ENCODE results near the gene SPINK2.

SPINK2 gene

GRCh38 chr4:56821381-56822243 is at the start of gene SPINK2:
Gene SPINK2 (minus strand): TSS chr4:56821701. CDS start chr4:56821662, 39 bp downstream.
- ChIA-PET POLR2A (no interaction called here), CTCF (interaction anchor here (1.3 to 1.6 kb wide), 3 partner anchors 15 to 151 kb away, joined by 3 to 9 read pairs (median 5); no protein-coding TSS in a partner anchor)
- peak; percentile 48 for DNase-seq (ENCODE audit: extremely low spot score)

GRCh38 chr4:56870946-56871345 is 49.4 kb upstream of the SPINK2 start:
- ChIA-PET CTCF (interaction anchor here (1.1 to 1.4 kb wide), 2 partner anchors 8 to 71 kb away, joined by 3 read pairs; no protein-coding TSS in a partner anchor), POLR2A (no interaction called here)
- TF ChIP-seq CTCF (IDR thresholded peaks at IDR 0.05; ENCODE audit: control extremely low read depth, extremely low read depth, low read depth, missing control alignments), result no peak
- no peak for DNase-seq (ENCODE audit: extremely low spot score)

More at GRCh38 chr4:56821381-56822243, at the start of gene SPINK2:
- no peak for TF ChIP-seq CTCF (IDR thresholded peaks at IDR 0.05; ENCODE audit: control extremely low read depth, extremely low read depth, low read depth, missing control alignments)

GRCh38 chr4:56863441-56864139 is 42.1 kb upstream of the SPINK2 start:
- ChIA-PET POLR2A (no interaction called here), CTCF (interaction anchor here (1.0 kb wide), 1 partner anchor 27 kb away, joined by 3 read pairs; no protein-coding TSS in a partner anchor)
- no peak for DNase-seq (ENCODE audit: extremely low spot score)
- no peak for TF ChIP-seq CTCF (IDR thresholded peaks at IDR 0.05; ENCODE audit: control extremely low read depth, extremely low read depth, low read depth, missing control alignments)

- TF ChIP-seq CTCF (IDR thresholded peaks at IDR 0.05; ENCODE audit: control extremely low read depth, extremely low read depth, low read depth, missing control alignments), result no peak
- ChIA-PET POLR2A (no interaction called here), CTCF (interaction anchor here (1.3 to 1.4 kb wide), 2 partner anchors 12 to 46 kb away, joined by 4 to 6 read pairs; partner anchors contain the start of gene REST)
- DNase-seq (ENCODE audit: extremely low spot score), result no peak
Measured at GRCh38 chr4:56861360-56861759, 39.9 kb upstream of the SPINK2 start.

GRCh38 chr4:56860781-56861180 is 39.3 kb upstream of the SPINK2 start:
- POLR2A ChIA-PET, result no interaction called here
- TF ChIP-seq CTCF (IDR thresholded peaks at IDR 0.05; ENCODE audit: control extremely low read depth, extremely low read depth, low read depth, missing control alignments), result no peak
- CTCF ChIA-PET, result interaction anchor here (0.7 to 1.4 kb wide), 3 partner anchors 11 to 61 kb away, joined by 3 to 6 read pairs (median 4); partner anchors contain the start of gene REST
- DNase-seq (ENCODE audit: extremely low spot score), result no peak

GRCh38 chr4:56859841-56860240 is 38.3 kb upstream of the SPINK2 start:
- ChIA-PET POLR2A (no interaction called here), CTCF (interaction anchor here (0.7 to 2.1 kb wide), 2 partner anchors 12 to 60 kb away, joined by 3 to 5 read pairs; no protein-coding TSS in a partner anchor)

More at GRCh38 chr4:56859841-56860240, 38.3 kb upstream of the SPINK2 start:
- no peak for TF ChIP-seq CTCF (IDR thresholded peaks at IDR 0.05; ENCODE audit: control extremely low read depth, extremely low read depth, low read depth, missing control alignments)
- no peak for DNase-seq (ENCODE audit: extremely low spot score)
